ENCODE measurements around the gene CPNE8.

The CPNE8 gene

DNA sequence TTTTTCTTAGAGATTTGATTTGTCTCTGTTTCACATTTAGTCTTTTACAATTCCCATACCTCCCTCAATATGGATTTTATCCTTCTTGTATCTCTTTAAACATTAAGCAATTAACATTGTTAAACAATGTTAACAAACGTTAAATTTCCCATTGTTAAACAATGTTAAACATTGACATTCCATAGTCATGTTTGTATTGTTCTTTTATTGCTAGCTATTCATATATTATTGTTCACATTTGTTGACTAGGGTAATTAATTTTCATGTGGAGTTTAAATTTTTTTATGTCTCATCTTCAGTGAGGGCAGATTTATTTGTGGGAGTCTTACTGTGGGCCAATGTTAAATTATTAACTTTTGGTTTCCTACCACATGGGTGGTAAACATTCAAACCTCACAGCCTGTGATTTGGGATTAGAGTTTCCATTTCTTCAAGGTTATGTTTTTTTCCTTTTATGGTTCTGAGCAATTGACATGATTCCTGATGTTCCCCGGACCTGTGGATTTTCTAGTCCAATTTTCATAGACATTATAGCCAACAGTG is 294.5 kb downstream of the CPNE8 start:
- DNase-seq: no peak

DNA sequence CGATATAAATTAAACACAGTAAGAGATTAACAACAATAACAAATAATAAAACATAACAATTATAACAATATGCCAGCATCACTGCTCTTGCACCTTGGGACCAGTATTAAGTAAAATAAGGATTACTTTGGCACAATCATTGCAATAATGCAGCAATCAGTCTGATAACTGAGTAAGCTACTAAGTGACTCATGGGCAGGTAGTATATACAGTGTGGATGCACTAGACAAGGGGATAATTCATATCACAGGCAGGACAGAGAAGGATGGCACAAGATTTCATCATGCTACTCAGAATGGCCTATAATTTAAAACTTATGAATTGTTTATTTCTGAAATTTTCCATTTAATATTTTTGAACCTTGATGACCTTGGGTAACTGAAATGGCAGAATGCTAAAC is 298.1 kb downstream of the CPNE8 start:
- no peak for DNase-seq

All from NCI-H1048 (cell line).